ENCODE measurements around the gene APOBEC3H.
"Not testable (repeated sequence)": the region's sequence is repeated elsewhere in the genome, so short reads cannot be mapped to it uniquely, and the experiment has no call there.

- TF ChIP-seq CTCF, EP300, POLR2AphosphoS5 (IDR thresholded peaks at IDR 0.05): not testable (repeated sequence)
Measured at GRCh38 chr22:39063904-39064303, 33.1 kb upstream of the APOBEC3H start.

Measured in esophagus muscularis mucosa (tissue), 4 donors.